ENCODE measurements around the gene TMPRSS2. TPM values are rescaled to one million over a fixed set of nuclear protein-coding genes. Genes with fewer than 3 reads are reported as not detected.

Gene TMPRSS2
- total and polyA plus RNA-seq, 2 donors (not counting 3 experiments of a cell fraction or from before 2014, with no cell fraction given) = not detected

DNA sequence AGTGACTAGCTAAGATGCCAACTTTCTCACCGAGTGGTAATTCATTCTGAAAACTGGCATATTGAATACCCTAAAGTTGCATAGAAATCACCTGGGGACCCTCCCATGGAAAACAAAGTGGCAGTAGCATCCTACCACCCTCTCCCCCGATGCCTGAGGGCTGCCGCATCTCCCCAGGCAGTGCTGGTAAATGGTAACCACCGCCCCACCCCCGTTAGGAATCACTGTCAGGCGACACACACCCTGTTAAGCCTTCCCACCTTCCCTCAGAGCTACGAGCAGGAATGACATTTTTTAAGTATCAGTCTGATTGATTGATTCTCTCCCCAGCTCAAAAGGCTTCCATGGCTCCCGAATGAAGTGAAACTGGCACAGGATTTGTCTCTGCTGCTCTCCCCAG is 28.3 kb downstream of the TMPRSS2 start:
- Histone ChIP-seq H3K27me3 (ENCODE audit: control insufficient read depth in 2 of 2, insufficient read depth in 2 of 2, low read length in 2 of 2) (no peaks in the 10 kb centered on the region), H3K36me3 (ENCODE audit: control insufficient read depth in 2 of 2, extremely low read depth in 1 of 2, insufficient read depth in 2 of 2, low read length in 2 of 2) (no peaks in the 10 kb centered on the region), H3K4me1 (ENCODE audit: control insufficient read depth, extremely low read depth, insufficient read depth, low read length) (no peaks in the 10 kb centered on the region), H3K4me3 (replicated peaks in 1 of 3; ENCODE audit: insufficient read depth in 1 of 3, low read depth in 1 of 3, low read length in 3 of 3) (no peak overlapping the region), H3K9me1 (replicated peaks; ENCODE audit: control insufficient read depth, extremely low read depth, insufficient read depth, low read length) (no peaks in the 10 kb centered on the region), H3K9ac (replicated peaks; ENCODE audit: extremely low read depth, insufficient read depth, low read length) (no peak overlapping the region), H2AFZ (ENCODE audit: low read depth, low read length) (no peak overlapping the region), H3K27ac (ENCODE audit: insufficient read depth, low read depth, low read length) (no peak overlapping the region), H4K20me1 (replicated peaks; ENCODE audit: control insufficient read depth, extremely low read depth, insufficient read depth, low read length) (no peaks in the 10 kb centered on the region), H3K4me2 (ENCODE audit: insufficient read depth, low read length) (no peak overlapping the region), H3K9me3 (replicated peaks; ENCODE audit: control insufficient read depth, insufficient read depth, low read length) (no peaks in the 10 kb centered on the region), H3K79me2 (ENCODE audit: control insufficient read depth, insufficient read depth, low read length) (no peaks in the 10 kb centered on the region)
- CTCF ChIA-PET = interaction anchor here (1.8 kb wide), 1 partner anchor 19 kb away, joined by 4 read pairs; no protein-coding TSS in a partner anchor
- DNase-seq (ENCODE audit: low read depth, low spot score) (no peak), FAIRE-seq (no peak)
- TF ChIP-seq POLR2A (IDR thresholded peaks at IDR 0.05; ENCODE audit: low read depth, low read length) (no peak), GATA2 (IDR thresholded peaks at IDR 0.05; ENCODE audit: insufficient read depth, insufficient read length, low read depth, low read length) (no peak), MYC (IDR thresholded peaks at IDR 0.05; ENCODE audit: low read depth, low read length) (no peak), EZH2 (IDR thresholded peaks at IDR 0.05; ENCODE audit: borderline replicate concordance, low read depth, low read length, severe bottlenecking) (no peak), FOS (IDR thresholded peaks at IDR 0.05; ENCODE audit: borderline replicate concordance, insufficient read depth, low read length) (no peak), POLR2AphosphoS5 (IDR thresholded peaks at IDR 0.05; ENCODE audit: insufficient read depth, low read depth, low read length) (no peak), JUN (IDR thresholded peaks at IDR 0.05; ENCODE audit: borderline replicate concordance, insufficient read depth, insufficient read length, low read depth) (no peak)
- TF ChIP-seq, protein P1, sequence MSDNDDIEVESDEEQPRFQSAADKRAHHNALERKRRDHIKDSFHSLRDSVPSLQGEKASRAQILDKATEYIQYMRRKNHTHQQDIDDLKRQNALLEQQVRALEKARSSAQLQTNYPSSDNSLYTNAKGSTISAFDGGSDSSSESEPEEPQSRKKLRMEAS (IDR thresholded peaks at IDR 0.05; ENCODE audit: insufficient read depth, insufficient read length) = no peak
- TF ChIP-seq, protein P2, sequence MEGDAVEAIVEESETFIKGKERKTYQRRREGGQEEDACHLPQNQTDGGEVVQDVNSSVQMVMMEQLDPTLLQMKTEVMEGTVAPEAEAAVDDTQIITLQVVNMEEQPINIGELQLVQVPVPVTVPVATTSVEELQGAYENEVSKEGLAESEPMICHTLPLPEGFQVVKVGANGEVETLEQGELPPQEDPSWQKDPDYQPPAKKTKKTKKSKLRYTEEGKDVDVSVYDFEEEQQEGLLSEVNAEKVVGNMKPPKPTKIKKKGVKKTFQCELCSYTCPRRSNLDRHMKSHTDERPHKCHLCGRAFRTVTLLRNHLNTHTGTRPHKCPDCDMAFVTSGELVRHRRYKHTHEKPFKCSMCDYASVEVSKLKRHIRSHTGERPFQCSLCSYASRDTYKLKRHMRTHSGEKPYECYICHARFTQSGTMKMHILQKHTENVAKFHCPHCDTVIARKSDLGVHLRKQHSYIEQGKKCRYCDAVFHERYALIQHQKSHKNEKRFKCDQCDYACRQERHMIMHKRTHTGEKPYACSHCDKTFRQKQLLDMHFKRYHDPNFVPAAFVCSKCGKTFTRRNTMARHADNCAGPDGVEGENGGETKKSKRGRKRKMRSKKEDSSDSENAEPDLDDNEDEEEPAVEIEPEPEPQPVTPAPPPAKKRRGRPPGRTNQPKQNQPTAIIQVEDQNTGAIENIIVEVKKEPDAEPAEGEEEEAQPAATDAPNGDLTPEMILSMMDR (IDR thresholded peaks at IDR 0.05; ENCODE audit: extremely low read depth in 1 of 2, insufficient read depth in 1 of 2, low read depth in 1 of 2, low read length in 2 of 2) = no peak
- intact Hi-C loops (cut with micrococcal nuclease) = no loop called here
- POLR2A ChIA-PET = no interaction called here
- no TSS peak for BruUV-seq (replicated peaks)
- dilution Hi-C loops (cut with MboI; ENCODE audit: extremely low pct_ligation_motif_present, low sequenced_read_pairs) = no loop called here

All from endothelial cell of umbilical vein (primary cell).